DOHH2 (cell line): ENCODE results near the gene GRAMD2B.
"Not testable (repeated sequence)": the region's sequence is repeated elsewhere in the genome, so short reads cannot be mapped to it uniquely, and the experiment has no call there.

Source experiments
- CTCF ChIP-seq: fragments of 200-600 bp; sonication (generic); IDR thresholded peaks from one replicate; pipeline ENCODE4 v1.5.1; 2014; ENCODE audit warnings: antibody characterized with exemption, mild to moderate bottlenecking, low read depth, low read length; ENCODE audit not compliant: poor library complexity, severe bottlenecking
- EZH2phosphoT487 ChIP-seq: fragments of 200-600 bp; sonication (generic); IDR thresholded peaks from 2 replicates; pipeline ENCODE4 v1.6.1; 2017; ENCODE audit warnings: borderline replicate concordance, mild to moderate bottlenecking, antibody characterized with exemption, low read length, moderate library complexity, mixed read lengths

GRCh38 chr5:126380316-126380715, 42.9 kb upstream of the GRAMD2B start:
- TF ChIP-seq CTCF, EZH2phosphoT487: not testable (repeated sequence)
